HL-60 (cell line): ENCODE measurements around the gene SDK1.

Experiments used
- GABPA ChIP-seq: IDR thresholded peaks from 2 replicates; pipeline ENCODE4 v1.6.1; 2012; ENCODE audit warnings: low read depth
- TF ChIP-seq, protein P1 (sequence below): IDR thresholded peaks from one replicate; pipeline ENCODE4 v1.5.1; 2011; ENCODE audit warnings: low read length, control low read depth, inconsistent platforms; ENCODE audit not compliant: insufficient read depth

DNA sequence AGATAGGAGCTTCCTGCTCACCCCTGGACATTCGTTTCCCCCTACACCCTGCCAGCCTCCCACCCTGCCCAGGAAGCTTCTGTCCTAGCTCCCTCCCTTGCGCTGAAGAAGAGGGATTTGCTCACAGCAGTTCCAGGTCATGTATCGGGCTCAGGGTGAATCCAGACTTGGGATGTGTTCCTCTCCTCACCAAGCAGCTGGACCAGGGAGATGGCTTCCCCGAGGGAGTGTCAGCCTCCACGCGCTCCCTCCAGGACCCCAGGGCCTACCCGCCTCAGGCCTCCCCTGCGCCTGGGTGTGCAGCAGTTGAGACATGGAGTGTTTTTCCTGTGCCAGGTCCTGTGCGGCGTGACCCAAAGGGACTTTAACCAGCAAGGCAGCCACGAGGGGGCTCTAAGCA lies 945.5 kb downstream of the SDK1 start:
- TF ChIP-seq, protein P1, sequence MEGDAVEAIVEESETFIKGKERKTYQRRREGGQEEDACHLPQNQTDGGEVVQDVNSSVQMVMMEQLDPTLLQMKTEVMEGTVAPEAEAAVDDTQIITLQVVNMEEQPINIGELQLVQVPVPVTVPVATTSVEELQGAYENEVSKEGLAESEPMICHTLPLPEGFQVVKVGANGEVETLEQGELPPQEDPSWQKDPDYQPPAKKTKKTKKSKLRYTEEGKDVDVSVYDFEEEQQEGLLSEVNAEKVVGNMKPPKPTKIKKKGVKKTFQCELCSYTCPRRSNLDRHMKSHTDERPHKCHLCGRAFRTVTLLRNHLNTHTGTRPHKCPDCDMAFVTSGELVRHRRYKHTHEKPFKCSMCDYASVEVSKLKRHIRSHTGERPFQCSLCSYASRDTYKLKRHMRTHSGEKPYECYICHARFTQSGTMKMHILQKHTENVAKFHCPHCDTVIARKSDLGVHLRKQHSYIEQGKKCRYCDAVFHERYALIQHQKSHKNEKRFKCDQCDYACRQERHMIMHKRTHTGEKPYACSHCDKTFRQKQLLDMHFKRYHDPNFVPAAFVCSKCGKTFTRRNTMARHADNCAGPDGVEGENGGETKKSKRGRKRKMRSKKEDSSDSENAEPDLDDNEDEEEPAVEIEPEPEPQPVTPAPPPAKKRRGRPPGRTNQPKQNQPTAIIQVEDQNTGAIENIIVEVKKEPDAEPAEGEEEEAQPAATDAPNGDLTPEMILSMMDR: no peak
- no peak for TF ChIP-seq GABPA
